NCI-H69 (cell line): ENCODE data around the gene MSANTD2.

Experiments used
- DNase-seq: peaks from one replicate; lab custom pipeline; 2025; lab: John Stamatoyannopoulos, UW

MSANTD2 gene

GRCh38 chr11:124732230-124732629, 68.0 kb downstream of the MSANTD2 start:
- no peak for DNase-seq

GRCh38 chr11:124729571-124729970, 70.6 kb downstream of the MSANTD2 start:
- no peak for DNase-seq

DNA sequence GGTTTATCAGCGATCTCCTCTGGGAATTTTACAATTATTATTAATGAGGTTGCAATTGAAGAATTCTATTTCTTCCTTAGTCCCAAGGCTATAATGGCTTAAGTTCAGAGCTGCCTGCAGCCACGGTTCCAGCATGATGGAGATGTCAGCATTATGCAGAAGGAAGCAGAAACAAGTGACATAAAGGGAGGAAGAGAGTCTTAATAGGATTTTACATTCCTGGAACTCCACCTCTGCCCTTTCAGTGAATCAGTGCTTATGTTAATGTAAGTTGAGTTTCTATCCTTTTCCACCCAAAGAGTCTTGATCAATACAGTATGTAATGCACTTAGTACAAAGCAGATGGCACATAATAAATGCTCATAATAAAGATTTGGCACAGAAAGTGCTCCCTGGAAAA, 72.1 kb downstream of the MSANTD2 start:
- no peak for DNase-seq

DNA sequence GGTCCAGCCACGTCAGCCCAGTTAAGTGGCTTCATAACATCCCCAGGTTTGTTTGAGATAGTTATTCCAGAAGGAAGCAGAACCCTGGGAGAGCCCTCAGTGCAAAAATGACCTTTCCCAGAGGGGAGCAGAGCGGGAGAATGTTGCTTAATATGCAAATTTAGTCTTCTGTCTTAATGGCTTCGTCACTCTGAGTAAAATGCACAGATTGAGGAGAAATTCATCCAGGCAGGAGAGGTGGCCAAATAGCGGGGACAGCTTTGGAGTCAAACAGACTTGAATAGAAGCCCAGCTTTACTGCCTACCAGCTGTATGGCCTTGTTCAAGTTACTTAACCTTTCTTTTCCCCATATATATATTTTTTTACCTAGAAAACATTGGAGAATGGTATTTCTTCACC, 72.7 kb downstream of the MSANTD2 start:
- no peak for DNase-seq

DNA sequence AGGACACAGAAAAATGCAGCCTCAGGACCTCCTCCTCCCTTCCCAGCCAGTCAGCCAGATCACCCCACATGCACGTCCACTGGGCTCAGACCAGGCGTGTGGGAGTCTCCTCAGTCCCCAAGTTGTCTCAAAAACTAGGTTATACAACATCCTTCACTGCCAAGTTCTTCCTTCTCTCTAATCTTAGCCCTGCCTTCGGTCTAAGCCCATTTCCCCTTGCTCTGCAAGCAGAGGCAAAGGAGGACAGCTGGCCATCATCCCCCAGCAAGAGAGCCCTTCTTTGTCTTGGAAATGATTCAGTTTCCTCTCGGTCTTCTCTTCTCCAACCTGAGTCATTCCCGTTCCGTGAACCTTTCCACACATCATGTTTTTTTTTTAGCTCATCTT, 74.5 kb downstream of the MSANTD2 start:
- DNase-seq: no peak

DNA sequence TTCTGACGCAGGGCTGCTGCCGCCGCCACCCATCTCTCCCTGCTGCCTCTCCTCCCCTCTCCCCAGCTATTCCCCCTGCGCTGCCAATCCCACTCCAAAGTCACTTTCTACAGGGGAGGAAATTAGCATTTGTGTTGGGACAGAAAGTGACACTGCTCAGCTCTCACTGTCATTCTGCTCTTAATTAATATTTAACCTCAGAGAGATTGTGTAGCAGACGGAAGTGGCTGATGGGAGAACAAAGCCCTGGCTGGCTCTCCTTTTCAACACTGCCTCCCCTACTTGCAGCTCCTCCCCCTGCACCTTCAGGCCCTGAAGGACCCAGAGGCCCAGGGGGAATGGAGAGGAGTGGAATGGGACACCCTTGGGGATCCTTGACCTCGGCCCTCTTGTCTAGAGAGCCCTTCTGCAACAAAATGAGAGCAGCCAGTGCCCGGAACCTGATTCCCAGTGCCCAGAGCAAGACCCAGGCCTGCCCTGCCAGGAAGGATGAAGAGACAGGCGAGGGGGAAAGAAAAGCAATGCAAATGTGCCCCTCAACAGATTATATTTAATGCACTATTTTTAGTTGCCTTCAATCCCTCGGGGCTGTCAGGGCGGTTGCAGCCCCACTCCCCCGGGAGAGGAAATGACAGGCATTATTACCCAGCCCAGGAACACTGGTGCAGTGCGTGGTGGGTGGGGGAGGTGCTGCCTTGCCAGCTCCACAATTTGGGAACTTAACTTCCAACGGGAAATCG, 75.1 kb downstream of the MSANTD2 start:
- peak; percentile 43 for DNase-seq

GRCh38 chr11:124722176-124722575, 78.0 kb downstream of the MSANTD2 start:
- no peak for DNase-seq

- no peak for DNase-seq
Measured at GRCh38 chr11:124719534-124719933, 80.7 kb downstream of the MSANTD2 start.

DNA sequence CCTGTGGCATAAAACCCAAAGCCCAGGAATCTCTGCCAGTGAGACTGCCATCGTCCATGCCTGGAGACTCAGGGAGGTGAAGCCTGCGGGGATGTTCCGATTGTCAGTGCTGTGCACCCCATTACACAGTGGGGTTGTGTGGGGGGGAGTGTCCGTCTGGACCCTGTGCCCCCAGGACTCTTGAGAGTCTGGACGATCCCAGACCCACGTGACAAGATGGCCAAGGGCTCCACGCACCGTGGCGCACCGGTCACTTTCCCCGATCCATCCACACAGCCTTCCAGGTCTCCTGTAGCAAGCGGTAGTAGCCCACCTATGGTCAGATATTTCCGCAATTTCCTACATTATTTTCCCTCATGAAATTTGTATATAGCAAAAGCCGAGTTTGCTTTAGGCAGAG, 81.4 kb downstream of the MSANTD2 start:
- DNase-seq: no peak

- peak; percentile 70 for DNase-seq
Measured at GRCh38 chr11:124717786-124718651, 82.2 kb downstream of the MSANTD2 start.

GRCh38 chr11:124717421-124717785, 82.8 kb downstream of the MSANTD2 start:
- DNase-seq: no peak

GRCh38 chr11:124716591-124716990, 83.6 kb downstream of the MSANTD2 start:
- no peak for DNase-seq
